ENCODE results near the gene ARHGAP22. TPM values are rescaled to one million over a fixed set of nuclear protein-coding genes. Genes with fewer than 3 reads are reported as not detected.

ARHGAP22 gene
- polyA plus RNA-seq, 1 experiment: 7.2 TPM

- CTCF ChIA-PET: interaction anchor here (1.6 to 2.3 kb wide), 2 partner anchors 13 to 207 kb away, joined by 6 to 7 read pairs; no protein-coding TSS in a partner anchor
- DNase-seq (ENCODE audit: low read depth): no peak
- POLR2A ChIA-PET: no interaction called here
Observed at GRCh38 chr10:48449501-48450232, 155.2 kb downstream of the ARHGAP22 start.

DNA sequence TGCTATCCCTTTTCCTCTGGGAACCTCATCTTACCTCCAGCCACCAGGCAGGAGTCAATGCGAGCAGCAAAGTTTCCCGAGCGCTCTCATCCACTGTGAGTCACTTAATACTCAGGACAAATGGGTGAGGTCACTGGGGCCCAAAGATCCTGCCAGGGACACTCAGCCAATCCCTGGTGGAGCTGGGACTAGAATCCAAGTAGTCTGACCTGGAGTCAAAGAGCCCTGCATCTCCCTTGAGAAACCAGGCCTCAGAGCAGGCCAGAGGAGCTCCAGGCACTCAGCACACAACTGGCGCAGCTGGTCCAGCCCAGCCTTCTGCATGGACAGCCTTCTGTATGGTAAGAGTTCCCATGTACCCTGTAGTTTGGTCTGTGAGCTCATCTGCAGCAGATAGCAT, 156.1 kb downstream of the ARHGAP22 start:
- Histone ChIP-seq H3K36me3 (ENCODE audit: control insufficient read depth, insufficient read depth, low read length) (peaks cover 25% of the 10 kb centered on the region), H3K27me3 (ENCODE audit: control insufficient read depth, insufficient read depth, low read length) (no peaks in the 10 kb centered on the region), H3K4me3 (ENCODE audit: low read depth, low read length) (no peak overlapping the region)
- ChIA-PET POLR2A (no interaction called here), CTCF (interaction anchor here (0.6 to 2.3 kb wide), 3 partner anchors 14 to 259 kb away, joined by 3 to 7 read pairs (median 6); no protein-coding TSS in a partner anchor)
- no peak for TF ChIP-seq CTCF (IDR thresholded peaks at IDR 0.05; ENCODE audit: insufficient read depth, low read depth, low read length)
- no peak for DNase-seq (ENCODE audit: low read depth)

More at GRCh38 chr10:48449501-48450232, 155.2 kb downstream of the ARHGAP22 start:
- Histone ChIP-seq H3K36me3 (ENCODE audit: control insufficient read depth, insufficient read depth, low read length) (peaks cover 25% of the 10 kb centered on the region), H3K4me3 (ENCODE audit: low read depth, low read length) (no peak overlapping the region), H3K27me3 (ENCODE audit: control insufficient read depth, insufficient read depth, low read length) (no peaks in the 10 kb centered on the region)
- no peak for TF ChIP-seq CTCF (IDR thresholded peaks at IDR 0.05; ENCODE audit: insufficient read depth, low read depth, low read length)

DNA sequence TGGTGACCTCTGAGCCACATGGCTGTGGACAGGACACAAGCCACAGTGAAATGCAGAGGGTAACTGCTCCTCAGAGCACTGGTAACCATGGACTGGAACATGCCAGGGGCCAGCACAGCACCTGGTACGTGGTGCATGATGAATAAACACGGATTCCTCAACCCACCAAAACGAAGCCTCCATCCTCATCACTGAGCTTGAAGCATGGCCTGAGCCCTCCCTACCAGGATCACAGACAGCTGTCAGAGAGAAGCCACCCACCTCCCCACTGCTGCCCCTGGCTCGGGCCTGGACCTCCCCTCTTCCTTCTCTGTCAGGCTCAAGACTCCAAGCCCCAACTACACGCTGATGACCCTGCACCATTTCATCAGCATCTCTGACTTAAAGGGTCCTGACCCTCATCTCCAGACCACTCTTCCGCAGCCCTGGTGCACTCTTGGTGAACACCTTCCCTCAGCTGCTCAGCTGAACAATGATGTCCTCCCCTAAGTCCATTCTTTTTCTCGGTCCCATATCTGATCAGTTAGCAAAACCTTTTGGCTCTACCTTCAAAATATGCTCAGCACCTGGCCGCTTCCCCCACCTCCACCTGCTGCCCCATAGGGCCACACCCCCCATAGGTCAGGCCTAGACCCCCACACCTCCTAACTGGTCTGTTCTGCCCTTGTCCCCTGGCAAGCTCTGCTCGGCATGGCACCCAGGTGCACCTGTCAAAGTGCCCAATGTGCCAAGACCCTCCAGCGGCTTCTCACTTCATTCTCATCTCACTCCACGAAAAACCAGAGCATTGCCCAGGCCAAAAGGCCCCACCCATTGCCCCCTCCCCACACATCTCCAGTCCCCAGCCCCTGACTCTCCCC, 157.3 kb downstream of the ARHGAP22 start:
- Histone ChIP-seq H3K4me3 (ENCODE audit: low read depth, low read length) (no peak overlapping the region), H3K27me3 (ENCODE audit: control insufficient read depth, insufficient read depth, low read length) (no peaks in the 10 kb centered on the region), H3K36me3 (ENCODE audit: control insufficient read depth, insufficient read depth, low read length) (peaks cover 19% of the 10 kb centered on the region)
- ChIA-PET CTCF (interaction anchor here (4.1 kb wide), 1 partner anchor 208 kb away, joined by 21 read pairs; no protein-coding TSS in a partner anchor), POLR2A (no interaction called here)
- TF ChIP-seq CTCF (IDR thresholded peaks at IDR 0.05; ENCODE audit: insufficient read depth, low read depth, low read length): no peak
- no peak for DNase-seq (ENCODE audit: low read depth)

DNA sequence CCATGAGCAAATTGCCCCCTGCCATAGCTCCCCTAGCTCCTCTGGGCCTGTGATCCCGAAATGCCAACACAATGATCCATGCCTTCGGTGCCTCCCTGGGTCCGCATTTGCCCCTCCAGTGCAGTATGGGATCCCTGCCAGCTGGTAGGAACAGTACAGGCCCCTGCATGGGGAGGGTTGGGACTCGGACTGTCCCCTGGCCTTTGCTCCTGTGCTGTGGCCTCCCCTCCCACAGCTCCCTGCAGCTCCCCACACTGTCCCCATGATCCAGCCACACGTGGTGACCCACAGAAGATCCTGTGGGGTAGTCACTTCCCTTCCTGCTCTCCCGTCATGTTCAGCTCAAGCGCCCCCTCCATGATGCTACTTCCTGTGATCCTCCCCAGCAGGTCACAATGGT, 158.1 kb downstream of the ARHGAP22 start:
- Histone ChIP-seq H3K36me3 (ENCODE audit: control insufficient read depth, insufficient read depth, low read length) (peaks cover 16% of the 10 kb centered on the region), H3K4me3 (ENCODE audit: low read depth, low read length) (no peak overlapping the region), H3K27me3 (ENCODE audit: control insufficient read depth, insufficient read depth, low read length) (no peaks in the 10 kb centered on the region)
- no peak for TF ChIP-seq CTCF (IDR thresholded peaks at IDR 0.05; ENCODE audit: insufficient read depth, low read depth, low read length)
- no peak for DNase-seq (ENCODE audit: low read depth)
- ChIA-PET CTCF (interaction anchor here (1.8 to 4.1 kb wide), 2 partner anchors 78 to 209 kb away, joined by 5 to 21 read pairs; no protein-coding TSS in a partner anchor), POLR2A (no interaction called here)

GRCh38 chr10:48445932-48446331, 158.9 kb downstream of the ARHGAP22 start:
- H3K27me3 ChIP-seq (ENCODE audit: control insufficient read depth, insufficient read depth, low read length): no peaks in the 10 kb centered on the region
- H3K36me3 ChIP-seq (ENCODE audit: control insufficient read depth, insufficient read depth, low read length): peaks cover 14% of the 10 kb centered on the region
- POLR2A ChIA-PET: no interaction called here
- H3K4me3 ChIP-seq (ENCODE audit: low read depth, low read length): no peak overlapping the region
- no peak for TF ChIP-seq CTCF (IDR thresholded peaks at IDR 0.05; ENCODE audit: insufficient read depth, low read depth, low read length)
- CTCF ChIA-PET: interaction anchor here (1.0 to 4.1 kb wide), 3 partner anchors 79 to 210 kb away, joined by 3 to 21 read pairs (median 5); no protein-coding TSS in a partner anchor
- DNase-seq (ENCODE audit: low read depth): no peak

Measured in BJ (cell line).